Neuronal stem cell (in vitro differentiated cells): ENCODE data around the gene CPEB3.

Source experiments
- DNase-seq: peaks from one replicate; pipeline ENCODE4 v3.0.0-alpha.2; 2013; ENCODE audit warnings: low spot score
- H2AFZ ChIP-seq: one replicate; pipeline ENCODE4 v1.6.1; 2013; ENCODE audit warnings: mild to moderate bottlenecking, low read length, inconsistent platforms
- H2AK5ac ChIP-seq: 2 replicates; pipeline ENCODE4 v1.6.1; 2013; ENCODE audit warnings: low read depth, mild to moderate bottlenecking, inconsistent platforms, low read length, moderate library complexity, mixed read lengths
- H2BK120ac ChIP-seq: 2 replicates; pipeline ENCODE4 v1.6.1; 2013; ENCODE audit warnings: low read depth, mild to moderate bottlenecking, inconsistent platforms, low read length, moderate library complexity, mixed read lengths
- H2BK12ac ChIP-seq: one replicate; pipeline ENCODE4 v1.6.1; 2013; ENCODE audit warnings: low read length, inconsistent platforms
- H2BK15ac ChIP-seq: 2 replicates; pipeline ENCODE4 v1.6.1; 2013; ENCODE audit warnings: mild to moderate bottlenecking, low read length, inconsistent platforms, mixed read lengths
- H2BK5ac ChIP-seq: one replicate; pipeline ENCODE4 v1.6.1; 2013; ENCODE audit warnings: inconsistent platforms, mild to moderate bottlenecking, low read length, moderate library complexity
- H3K14ac ChIP-seq: one replicate; pipeline ENCODE4 v1.6.1; 2013; ENCODE audit warnings: low read length, inconsistent platforms
- H3K18ac ChIP-seq: 2 replicates; pipeline ENCODE4 v1.6.1; 2013; ENCODE audit warnings: low read length, inconsistent platforms
- H3K23ac ChIP-seq: 2 replicates; pipeline ENCODE4 v1.6.1; 2013; ENCODE audit warnings: low read depth, mild to moderate bottlenecking, mixed read lengths, low read length, inconsistent platforms; ENCODE audit not compliant: poor library complexity
- H3K27ac ChIP-seq: replicated peaks from 3 replicates; pipeline ENCODE4 v1.5.1; 2013; ENCODE audit warnings: low read length, inconsistent platforms
- H3K27me3 ChIP-seq, 3 experiments: 2 replicates each; pipeline ENCODE4 v1.6.1; 2013; ENCODE audit warnings: low read length in 3 of 3, mild to moderate bottlenecking in 2 of 3, inconsistent platforms in 1 of 3, low read depth in 1 of 3, mixed read lengths in 1 of 3, moderate library complexity in 1 of 3; ENCODE audit not compliant: control insufficient read depth in 3 of 3, insufficient read depth in 3 of 3
- H3K36me3 ChIP-seq, 2 donors: replicated peaks in 1 of 2; 2 replicates each; pipeline ENCODE4 v1.6.1; 2013; ENCODE audit warnings: low read length in 2 of 2; ENCODE audit not compliant: control insufficient read depth in 2 of 2, insufficient read depth in 2 of 2
- H3K4ac ChIP-seq: 2 replicates; pipeline ENCODE4 v1.6.1; 2013; ENCODE audit warnings: inconsistent platforms, mild to moderate bottlenecking, low read length, moderate library complexity
- H3K4me1 ChIP-seq, 2 donors: 1 replicate in 1 of 2; 2 replicates in 1 of 2; pipeline ENCODE4 v1.6.1; 2013; ENCODE audit warnings: low read length in 2 of 2, low read depth in 1 of 2; ENCODE audit not compliant: control insufficient read depth in 2 of 2, insufficient read depth in 1 of 2
- H3K4me2 ChIP-seq: one replicate; pipeline ENCODE4 v1.6.1; 2013; ENCODE audit warnings: mild to moderate bottlenecking, low read length, inconsistent platforms; ENCODE audit not compliant: insufficient read depth, poor library complexity, severe bottlenecking
- H3K4me3 ChIP-seq, 2 donors: 2 replicates each; pipeline ENCODE4 v1.5.1; 2013; ENCODE audit warnings: low read length in 2 of 2, mild to moderate bottlenecking in 2 of 2, inconsistent platforms in 1 of 2, moderate library complexity in 1 of 2
- H3K79me1 ChIP-seq: one replicate; pipeline ENCODE4 v1.6.1; 2013; ENCODE audit warnings: low read depth, mild to moderate bottlenecking, inconsistent platforms, low read length, moderate library complexity
- H3K9ac ChIP-seq: one replicate; pipeline ENCODE4 v1.6.1; 2013; ENCODE audit warnings: mild to moderate bottlenecking, low read depth, low read length, inconsistent platforms; ENCODE audit not compliant: poor library complexity
- H3K9me3 ChIP-seq, 2 donors: replicated peaks in 1 of 2; 2 replicates each; pipeline versions ENCODE3 to v1.6.1; 2013; ENCODE audit warnings: low read length in 2 of 2, mild to moderate bottlenecking in 2 of 2, inconsistent platforms in 1 of 2, low read depth in 1 of 2, mixed read lengths in 1 of 2, moderate library complexity in 1 of 2; ENCODE audit not compliant: control insufficient read depth in 2 of 2, insufficient read depth in 1 of 2
- H4K8ac ChIP-seq: one replicate; pipeline ENCODE4 v1.6.1; 2013; ENCODE audit warnings: low read depth, mild to moderate bottlenecking, inconsistent platforms, low read length, moderate library complexity
- H4K91ac ChIP-seq: one replicate; pipeline ENCODE4 v1.6.1; 2013; ENCODE audit warnings: low read length, low read depth, mild to moderate bottlenecking, inconsistent platforms; ENCODE audit not compliant: poor library complexity
- WGBS, 2 donors: extraction: QIAGEN DNeasy Blood & Tissue Kit; methylation state at CpG; one replicate each; pipeline ENCODE4 v1.1.7; 2013; ENCODE audit warnings: missing lambda C conversion rate in 2 of 2, mixed read lengths in 1 of 2; ENCODE audit not compliant: insufficient read length in 2 of 2, insufficient replicate concordance in 1 of 2; ENCODE audit errors: extremely low coverage in 2 of 2; 5-methylcytosine and 5-hydroxymethylcytosine counted together

CPEB3 gene

GRCh38 chr10:92011560-92012214 is 279.2 kb downstream of the CPEB3 start:
- Histone ChIP-seq H2AK5ac (no peak overlapping the region), H3K18ac (no peak overlapping the region), H2BK15ac (no peak overlapping the region), H3K9me3 (peaks cover 0 to 3% of the 10 kb centered on the region in 2 donors), H2BK5ac (no peak overlapping the region), H2AFZ (no peak overlapping the region), H3K4me3 (no peak overlapping the region), H3K27me3 (no peaks in the 10 kb centered on the region), H3K9ac (no peak overlapping the region), H3K4me1 (no peaks in the 10 kb centered on the region), H3K23ac (no peak overlapping the region), H3K4me2 (no peak overlapping the region), H3K14ac (no peak overlapping the region), H3K79me1 (no peaks in the 10 kb centered on the region), H2BK12ac (no peak overlapping the region), H4K8ac (no peak overlapping the region), H3K36me3 (peaks cover 10 to 96% of the 10 kb centered on the region in 2 donors), H2BK120ac (no peak overlapping the region), H4K91ac (no peak overlapping the region), H3K27ac (no peak overlapping the region), H3K4ac (no peak overlapping the region)
- no peak for DNase-seq
- WGBS, 2 donors, result 100% methylated on average over 1 of the region's 2 CpGs

GRCh38 chr10:92010047-92010735 is 280.7 kb downstream of the CPEB3 start:
- Histone ChIP-seq H3K27ac (no peak overlapping the region), H3K4me3 (no peak overlapping the region), H3K36me3 (peaks cover 9 to 96% of the 10 kb centered on the region in 2 donors), H4K8ac (no peak overlapping the region), H2BK120ac (no peak overlapping the region), H3K4me1 (no peaks in the 10 kb centered on the region), H3K23ac (no peak overlapping the region), H3K14ac (no peak overlapping the region), H2BK12ac (no peak overlapping the region), H2AFZ (no peak overlapping the region), H3K4ac (no peak overlapping the region), H3K9me3 (peaks cover 0 to 3% of the 10 kb centered on the region in 2 donors), H3K4me2 (no peak overlapping the region), H2BK5ac (no peak overlapping the region), H3K79me1 (no peaks in the 10 kb centered on the region), H2AK5ac (no peak overlapping the region), H3K9ac (no peak overlapping the region), H4K91ac (no peak overlapping the region), H2BK15ac (no peak overlapping the region), H3K27me3 (no peaks in the 10 kb centered on the region), H3K18ac (no peak overlapping the region)
- no peak for DNase-seq

- no peak overlapping the region for H3K27ac ChIP-seq
- H4K8ac ChIP-seq, result no peak overlapping the region
- H3K14ac ChIP-seq, result no peak overlapping the region
- H4K91ac ChIP-seq, result no peak overlapping the region
- H3K27me3 ChIP-seq, result no peaks in the 10 kb centered on the region
- H2AFZ ChIP-seq, result no peak overlapping the region
- H2BK15ac ChIP-seq, result no peak overlapping the region
- no peaks in the 10 kb centered on the region for H3K79me1 ChIP-seq
- H3K18ac ChIP-seq, result no peak overlapping the region
- H3K23ac ChIP-seq, result no peak overlapping the region
- no peaks in the 10 kb centered on the region for H3K4me1 ChIP-seq
- H3K4me2 ChIP-seq, result no peak overlapping the region
- H3K9ac ChIP-seq, result no peak overlapping the region
- no peak overlapping the region for H3K4me3 ChIP-seq
- no peak for DNase-seq
- no peak overlapping the region for H3K4ac ChIP-seq
- WGBS, 2 donors, result no CpG with 5 or more reads among the region's 1 CpG
- peaks cover 0 to 3% of the 10 kb centered on the region in 2 donors for H3K9me3 ChIP-seq
- no peak overlapping the region for H2BK120ac ChIP-seq
- no peak overlapping the region for H2AK5ac ChIP-seq
- peaks cover 7 to 96% of the 10 kb centered on the region in 2 donors for H3K36me3 ChIP-seq
- no peak overlapping the region for H2BK5ac ChIP-seq
- no peak overlapping the region for H2BK12ac ChIP-seq
Measured at GRCh38 chr10:92009445-92009844, 281.4 kb downstream of the CPEB3 start.

- H3K4me2 ChIP-seq, result no peak overlapping the region
- peaks cover 0 to 15% of the 10 kb centered on the region in 2 donors for H3K9me3 ChIP-seq
- H3K27ac ChIP-seq, result no peak overlapping the region
- no peak overlapping the region for H3K9ac ChIP-seq
- H3K18ac ChIP-seq, result no peak overlapping the region
- no peak overlapping the region for H4K8ac ChIP-seq
- H2BK12ac ChIP-seq, result no peak overlapping the region
- H3K23ac ChIP-seq, result no peak overlapping the region
- H3K36me3 ChIP-seq, result peaks cover 6 to 95% of the 10 kb centered on the region in 2 donors
- no peak overlapping the region for H4K91ac ChIP-seq
- no peaks in the 10 kb centered on the region for H3K79me1 ChIP-seq
- H2AK5ac ChIP-seq, result no peak overlapping the region
- H2AFZ ChIP-seq, result no peak overlapping the region
- H2BK15ac ChIP-seq, result no peak overlapping the region
- H3K27me3 ChIP-seq, result no peaks in the 10 kb centered on the region
- no peak overlapping the region for H2BK120ac ChIP-seq
- H2BK5ac ChIP-seq, result no peak overlapping the region
- no CpG with 5 or more reads among the region's 1 CpG for WGBS, 2 donors
- H3K4me3 ChIP-seq, result no peak overlapping the region
- H3K4ac ChIP-seq, result no peak overlapping the region
- no peak overlapping the region for H3K14ac ChIP-seq
- H3K4me1 ChIP-seq, result no peaks in the 10 kb centered on the region
- no peak for DNase-seq
Measured at GRCh38 chr10:92005978-92006377, 284.9 kb downstream of the CPEB3 start.
